ENCODE data around the gene CHP1. TPM values are rescaled to one million over a fixed set of nuclear protein-coding genes. Genes with fewer than 3 reads are reported as not detected.

The CHP1 gene
- total and polyA plus RNA-seq, 3 donors from 2014 or later: 36.6 to 72.7 (median 61.9) TPM

DNA sequence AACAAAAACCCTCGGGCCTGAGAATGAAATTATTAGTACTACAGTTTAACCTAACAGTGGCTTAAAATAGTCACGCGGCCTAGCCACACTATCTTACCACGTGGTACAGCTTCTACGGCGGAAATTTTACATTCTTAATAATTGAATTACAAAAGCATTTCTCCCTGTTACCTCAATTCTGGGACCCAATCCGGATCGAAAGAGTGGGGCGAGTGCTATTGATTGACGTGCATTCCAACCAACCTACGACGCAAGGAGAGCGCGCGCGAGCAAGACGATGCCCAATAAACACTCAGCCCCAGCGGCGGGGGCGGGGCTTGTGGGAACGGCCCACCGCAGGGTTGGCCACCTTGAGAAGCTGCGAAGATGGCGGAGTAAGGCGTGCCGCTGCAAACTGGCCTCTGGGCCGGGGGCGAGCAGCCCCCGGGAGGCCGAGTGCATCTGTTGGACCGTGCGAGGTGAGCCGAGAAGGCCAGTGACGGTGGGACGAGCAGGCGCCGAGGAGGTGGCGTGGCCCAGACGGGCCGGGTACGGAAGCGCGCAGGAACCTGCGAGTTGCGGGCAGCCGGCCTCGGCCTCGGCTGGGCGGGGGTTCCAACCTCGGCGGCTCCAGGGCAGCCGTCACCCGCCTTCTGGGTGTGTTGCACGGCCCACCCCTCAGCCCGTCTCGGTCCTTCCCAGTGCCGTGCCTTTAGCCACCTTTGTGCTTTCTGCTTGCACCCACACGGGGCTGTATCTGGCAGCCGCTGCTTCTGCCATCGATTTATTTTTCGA, 52.8 kb downstream of the CHP1 start:
- TF ChIP-seq POLR2A (IDR thresholded peaks at IDR 0.05): peak; percentile 52
- TF ChIP-seq, protein P1, sequence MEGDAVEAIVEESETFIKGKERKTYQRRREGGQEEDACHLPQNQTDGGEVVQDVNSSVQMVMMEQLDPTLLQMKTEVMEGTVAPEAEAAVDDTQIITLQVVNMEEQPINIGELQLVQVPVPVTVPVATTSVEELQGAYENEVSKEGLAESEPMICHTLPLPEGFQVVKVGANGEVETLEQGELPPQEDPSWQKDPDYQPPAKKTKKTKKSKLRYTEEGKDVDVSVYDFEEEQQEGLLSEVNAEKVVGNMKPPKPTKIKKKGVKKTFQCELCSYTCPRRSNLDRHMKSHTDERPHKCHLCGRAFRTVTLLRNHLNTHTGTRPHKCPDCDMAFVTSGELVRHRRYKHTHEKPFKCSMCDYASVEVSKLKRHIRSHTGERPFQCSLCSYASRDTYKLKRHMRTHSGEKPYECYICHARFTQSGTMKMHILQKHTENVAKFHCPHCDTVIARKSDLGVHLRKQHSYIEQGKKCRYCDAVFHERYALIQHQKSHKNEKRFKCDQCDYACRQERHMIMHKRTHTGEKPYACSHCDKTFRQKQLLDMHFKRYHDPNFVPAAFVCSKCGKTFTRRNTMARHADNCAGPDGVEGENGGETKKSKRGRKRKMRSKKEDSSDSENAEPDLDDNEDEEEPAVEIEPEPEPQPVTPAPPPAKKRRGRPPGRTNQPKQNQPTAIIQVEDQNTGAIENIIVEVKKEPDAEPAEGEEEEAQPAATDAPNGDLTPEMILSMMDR (IDR thresholded peaks at IDR 0.05): no peak
- 0 to 1% methylated on average over 14 to 50 of the region's 61 CpGs for WGBS, 2 donors
- Histone ChIP-seq H3K36me3 (ENCODE audit: low read depth, missing control alignments) (no peaks in the 10 kb centered on the region), H3K4me1 (peaks cover 3% of the 10 kb centered on the region), H3K9me3 (no peaks in the 10 kb centered on the region), H3K27ac (peak overlapping the region; percentile 92 to 96), H3K4me3 (peak overlapping the region; percentile 85 to 99), H3K27me3 (no peaks in the 10 kb centered on the region)
- intact Hi-C loops (cut with DNase I; ENCODE audit: low total_unique reads): no loop called here
- DNase-seq: peak; percentile 99

DNA sequence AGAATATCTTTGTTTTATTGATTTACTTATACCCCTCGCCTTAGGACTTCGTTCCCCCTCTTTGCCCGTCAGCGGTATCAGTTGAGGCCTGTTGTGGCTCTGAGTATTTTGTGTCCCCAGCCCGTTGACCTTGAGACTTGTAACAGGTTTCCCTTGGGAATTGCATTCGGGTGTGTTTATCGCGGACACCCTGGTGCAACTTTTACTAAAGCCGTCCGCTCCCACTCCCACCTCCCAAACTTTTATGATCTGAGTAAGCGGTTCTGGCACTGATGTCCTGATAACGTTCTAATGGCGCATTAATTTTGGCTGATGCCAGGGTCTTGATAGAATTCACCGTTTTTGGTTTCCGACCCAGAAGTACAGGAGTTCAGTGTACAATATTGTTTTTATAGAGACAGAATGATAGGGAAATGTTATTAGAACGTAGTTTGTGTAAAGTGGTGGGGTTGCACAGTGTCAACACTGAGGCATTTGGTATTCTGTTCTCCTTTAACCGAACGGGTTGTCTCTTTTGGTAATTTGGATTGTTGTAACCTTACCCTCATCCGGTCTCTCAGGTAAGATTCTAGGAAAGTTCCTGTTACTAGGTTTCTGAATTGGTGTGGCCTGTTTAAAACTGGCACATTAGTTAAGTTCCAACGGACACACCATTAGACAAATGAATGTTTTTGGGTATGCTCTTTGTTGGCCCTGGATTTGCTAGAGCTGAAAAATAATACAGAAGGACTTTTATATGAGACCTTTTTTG, 53.5 kb downstream of the CHP1 start:
- WGBS, 2 donors: 0 to 1% methylated on average over 20 of the region's 20 CpGs
- intact Hi-C loops (cut with DNase I; ENCODE audit: low total_unique reads): no loop called here
- Histone ChIP-seq H3K27ac (peak overlapping the region; percentile 92 to 96), H3K4me1 (peaks cover 3% of the 10 kb centered on the region), H3K4me3 (peak overlapping the region; percentile 85 to 99), H3K36me3 (ENCODE audit: low read depth, missing control alignments) (no peaks in the 10 kb centered on the region), H3K27me3 (no peaks in the 10 kb centered on the region), H3K9me3 (no peaks in the 10 kb centered on the region)
- TF ChIP-seq POLR2A (IDR thresholded peaks at IDR 0.05): no peak
- TF ChIP-seq, protein P1 (IDR thresholded peaks at IDR 0.05): no peak
- DNase-seq: peak; percentile 57

DNA sequence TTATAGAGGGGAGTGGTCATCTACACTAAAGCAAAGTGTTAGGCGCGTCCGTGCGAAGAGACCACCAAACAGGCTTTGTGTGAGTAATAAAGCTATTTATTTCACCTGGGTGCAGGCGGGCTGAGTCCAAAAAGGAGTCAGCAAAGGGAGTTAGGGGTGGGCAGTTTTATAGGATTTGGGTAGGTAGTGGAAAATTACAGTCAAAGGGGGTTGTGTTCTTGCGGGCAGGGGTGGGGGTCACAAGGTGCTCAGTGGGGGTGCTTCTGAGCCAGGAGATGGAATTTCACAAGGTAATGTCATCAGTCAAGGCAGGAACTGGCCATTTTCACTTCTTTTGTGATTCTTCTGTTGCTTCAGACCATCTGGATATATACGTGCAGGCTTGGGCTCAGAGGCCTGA, 54.2 kb downstream of the CHP1 start:
- Histone ChIP-seq H3K4me1 (peaks cover 3% of the 10 kb centered on the region), H3K27me3 (no peaks in the 10 kb centered on the region), H3K36me3 (ENCODE audit: low read depth, missing control alignments) (no peaks in the 10 kb centered on the region), H3K4me3 (peak overlapping the region in 1 of 2 donors; percentile 99), H3K27ac (peak overlapping the region in 1 of 2 donors; percentile 96), H3K9me3 (no peaks in the 10 kb centered on the region)
- TF ChIP-seq, protein P1 (IDR thresholded peaks at IDR 0.05): no peak
- TF ChIP-seq POLR2A (IDR thresholded peaks at IDR 0.05): no peak
- no peak for DNase-seq
- intact Hi-C loops (cut with DNase I; ENCODE audit: low total_unique reads): no loop called here
- 41 to 43% methylated on average over 7 of the region's 7 CpGs for WGBS, 2 donors

DNA sequence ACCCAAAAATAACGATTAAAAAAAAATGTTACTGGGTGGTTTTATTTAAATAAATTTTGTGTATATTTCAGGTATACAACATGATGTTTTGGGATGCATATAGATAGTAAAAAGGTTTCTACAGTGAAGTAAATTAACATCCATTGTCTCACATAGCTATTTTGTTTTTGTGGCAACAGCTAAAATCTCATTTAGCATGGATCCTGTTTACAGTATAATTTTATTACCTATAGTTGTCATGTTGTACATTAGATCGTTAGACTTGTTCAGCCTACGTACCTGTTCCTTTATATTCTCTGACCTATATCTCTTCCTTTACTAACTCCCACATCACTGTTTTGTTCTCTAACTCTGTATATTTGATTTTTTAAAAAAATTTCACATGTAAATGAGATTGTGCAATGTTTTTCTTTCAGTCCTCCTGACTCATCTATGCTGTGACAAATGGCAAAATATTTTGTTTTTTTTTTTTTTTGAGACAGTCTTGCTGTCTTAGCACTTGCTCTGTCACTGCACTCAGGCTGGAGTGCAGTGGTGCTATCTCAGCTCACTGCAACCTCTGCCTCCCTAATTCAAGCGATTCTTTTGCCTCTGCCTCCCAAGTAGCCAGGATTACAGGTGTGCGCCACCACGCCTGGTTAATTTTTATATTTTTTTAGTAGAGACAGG, 55.7 kb downstream of the CHP1 start:
- H3K36me3 ChIP-seq (ENCODE audit: low read depth, missing control alignments): no peaks in the 10 kb centered on the region
- no peak for DNase-seq
- TF ChIP-seq POLR2A (IDR thresholded peaks at IDR 0.05): no peak
- TF ChIP-seq, protein P1 (IDR thresholded peaks at IDR 0.05): no peak
- H3K4me3 ChIP-seq: no peak overlapping the region
- peaks cover 3% of the 10 kb centered on the region for H3K4me1 ChIP-seq
- no peaks in the 10 kb centered on the region for H3K27me3 ChIP-seq
- no peaks in the 10 kb centered on the region for H3K9me3 ChIP-seq
- WGBS, 2 donors: 94 to 95% methylated on average over 6 of the region's 6 CpGs
- intact Hi-C loops (cut with DNase I; ENCODE audit: low total_unique reads): no loop called here
- H3K27ac ChIP-seq: no peak overlapping the region

Measured in testis (tissue), 3 donors.